Activated B cell treated with CpG ODN at 0.5 μM for 24 hours (primary cell): ENCODE data around the gene TMEM87B. TPM values are rescaled to one million over a fixed set of nuclear protein-coding genes. Genes with fewer than 3 reads are reported as not detected.

ENCODE experiments used
- ATAC-seq: fragments of 200-7000 bp; cut with Tn5 transposase; one replicate; pipeline ENCODE4 v1.10.0; 2021; ENCODE audit warnings: low read depth, mild to moderate bottlenecking, moderate library complexity
- CTCF ChIA-PET: fragments of 350-600 bp; sonication (Branson Sonifier 250); formaldehyde crosslinking; loops from one replicate; lab custom pipeline; 2021; ENCODE audit warnings: antibody characterized with exemption; lab: Charles Lee
- POLR2A ChIA-PET: fragments of 350-600 bp; sonication (Branson Sonifier 250); formaldehyde crosslinking; loops from one replicate; lab custom pipeline; 2021; ENCODE audit warnings: antibody characterized with exemption; lab: Charles Lee
- DNase-seq: peaks from one replicate; pipeline ENCODE4 v3.0.0; 2022
- H3K27ac Mint-ChIP-seq: one replicate; pipeline ENCODE4 v1.8.0; 2020; ENCODE audit warnings: mixed read lengths
- H3K27me3 Mint-ChIP-seq: one replicate; pipeline ENCODE4 v1.8.0; 2021; ENCODE audit warnings: mixed read lengths
- H3K36me3 Mint-ChIP-seq: one replicate; pipeline ENCODE4 v1.8.0; 2021; ENCODE audit warnings: low read depth, mixed read lengths
- H3K4me1 Mint-ChIP-seq: one replicate; pipeline ENCODE4 v1.8.0; 2021; ENCODE audit warnings: mixed read lengths
- H3K4me3 Mint-ChIP-seq: one replicate; pipeline ENCODE4 v1.8.0; 2020; ENCODE audit warnings: mild to moderate bottlenecking, mixed read lengths
- H3K9me3 Mint-ChIP-seq: one replicate; pipeline ENCODE4 v1.8.0; 2020; ENCODE audit warnings: mixed read lengths
- CTCF ChIP-seq: fragments of 200-600 bp; IDR thresholded peaks from one replicate; pipeline ENCODE4 v1.8.0; 2022; ENCODE audit warnings: antibody characterized with exemption, mild to moderate bottlenecking
- intact Hi-C: fragments of 100-400 bp; cut with micrococcal nuclease; formaldehyde crosslinking; loops from one replicate; pipeline ENCODE4 v1.15.1; 2024
- total RNA-seq: library from RNA; stranded (reverse); gene quantifications from 2 replicates; pipeline ENCODE4 v1.2.3, GENCODE V29; 2022

TMEM87B gene
- total RNA-seq, 1 donor from 2014 or later, result 19.8 TPM

- Mint-ChIP-seq H3K9me3 (no peaks in the 10 kb centered on the region), H3K27ac (no peak overlapping the region), H3K27me3 (peaks cover 21% of the 10 kb centered on the region), H3K36me3 (no peaks in the 10 kb centered on the region), H3K4me3 (no peak overlapping the region), H3K4me1 (peaks cover 11% of the 10 kb centered on the region)
- DNase-seq, result no peak
- TF ChIP-seq CTCF, result no peak
- ATAC-seq, result no peak
- intact Hi-C loops, result no loop called here
- ChIA-PET POLR2A (no interaction called here), CTCF (no interaction called here)
Measured at GRCh38 chr2:112140205-112140802, 85.2 kb downstream of the TMEM87B start.

- DNase-seq (no peak), ATAC-seq (no peak)
- CTCF ChIA-PET, result no interaction called here
- no peak for TF ChIP-seq CTCF
- peaks cover 21% of the 10 kb centered on the region for H3K27me3 Mint-ChIP-seq
- no peaks in the 10 kb centered on the region for H3K9me3 Mint-ChIP-seq
- no peaks in the 10 kb centered on the region for H3K36me3 Mint-ChIP-seq
- no peak overlapping the region for H3K4me3 Mint-ChIP-seq
- peaks cover 11% of the 10 kb centered on the region for H3K4me1 Mint-ChIP-seq
- intact Hi-C loops, result no loop called here
- POLR2A ChIA-PET, result no interaction called here
- no peak overlapping the region for H3K27ac Mint-ChIP-seq
Measured at GRCh38 chr2:112140899-112141625, 86.0 kb downstream of the TMEM87B start.

- POLR2A ChIA-PET, result no interaction called here
- H3K4me3 Mint-ChIP-seq, result no peak overlapping the region
- no peaks in the 10 kb centered on the region for H3K9me3 Mint-ChIP-seq
- no peaks in the 10 kb centered on the region for H3K36me3 Mint-ChIP-seq
- H3K27ac Mint-ChIP-seq, result no peak overlapping the region
- peaks cover 11% of the 10 kb centered on the region for H3K4me1 Mint-ChIP-seq
- intact Hi-C loops, result no loop called here
- CTCF ChIA-PET, result no interaction called here
- no peak for DNase-seq
- TF ChIP-seq CTCF, result no peak
- peaks cover 21% of the 10 kb centered on the region for H3K27me3 Mint-ChIP-seq
- no peak for ATAC-seq
Measured at GRCh38 chr2:112141626-112142007, 86.5 kb downstream of the TMEM87B start.

GRCh38 chr2:112142525-112143078 is 87.5 kb downstream of the TMEM87B start:
- peaks cover 7% of the 10 kb centered on the region for H3K4me1 Mint-ChIP-seq
- H3K27me3 Mint-ChIP-seq, result peaks cover 17% of the 10 kb centered on the region
- TF ChIP-seq CTCF, result no peak
- POLR2A ChIA-PET, result no interaction called here
- H3K9me3 Mint-ChIP-seq, result no peaks in the 10 kb centered on the region
- DNase-seq (no peak), ATAC-seq (no peak)
- CTCF ChIA-PET, result no interaction called here
- H3K4me3 Mint-ChIP-seq, result no peak overlapping the region
- H3K27ac Mint-ChIP-seq, result no peak overlapping the region
- intact Hi-C loops, result no loop called here
- H3K36me3 Mint-ChIP-seq, result no peaks in the 10 kb centered on the region

- Mint-ChIP-seq H3K36me3 (no peaks in the 10 kb centered on the region), H3K4me3 (no peak overlapping the region), H3K27ac (no peak overlapping the region), H3K9me3 (no peaks in the 10 kb centered on the region), H3K4me1 (peaks cover 3% of the 10 kb centered on the region), H3K27me3 (peaks cover 14% of the 10 kb centered on the region)
- ATAC-seq (no peak), DNase-seq (no peak)
- intact Hi-C loops, result no loop called here
- TF ChIP-seq CTCF, result no peak
- ChIA-PET POLR2A (no interaction called here), CTCF (no interaction called here)
Measured at GRCh38 chr2:112143150-112143549, 88.1 kb downstream of the TMEM87B start.
